HuH-7.5 (cell line): Measurements from ENCODE around the gene PAPSS2.

ENCODE experiments used
- DNase-seq: peaks from one replicate; pipeline ENCODE4 v3.0.0; 2011; ENCODE audit warnings: low spot score

Gene PAPSS2

DNA sequence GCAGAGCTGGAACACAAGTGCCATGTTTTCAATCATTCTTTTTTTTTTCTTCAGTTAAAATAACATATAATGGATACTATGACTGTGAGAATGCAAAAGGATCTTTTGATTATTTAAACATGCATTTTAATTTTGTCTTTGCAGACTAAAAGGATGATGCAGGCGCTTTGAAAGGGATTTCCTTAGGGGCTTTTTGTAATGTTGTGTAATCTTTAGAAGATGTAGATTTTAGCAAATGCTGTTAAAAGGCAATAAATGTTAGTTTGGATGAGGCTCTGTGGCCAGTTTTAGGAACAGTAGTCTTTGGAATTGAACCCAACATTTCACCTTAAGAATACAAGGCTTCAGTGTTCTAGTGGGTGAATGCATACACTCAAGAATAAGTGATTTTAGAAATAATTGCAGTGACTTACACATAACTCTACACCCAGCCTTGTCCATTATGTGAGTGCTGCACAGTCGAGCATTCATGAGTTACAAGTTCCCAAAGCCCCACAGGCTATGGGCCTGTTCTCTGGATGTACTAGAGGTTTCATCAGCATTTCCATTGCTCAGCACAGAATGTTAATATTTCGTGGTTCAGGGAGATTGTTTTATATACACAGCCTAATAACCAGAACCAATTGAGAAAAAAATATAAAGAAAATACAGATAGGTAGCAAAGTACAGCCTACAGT, 11.6 kb downstream of the PAPSS2 start:
- DNase-seq: no peak

DNA sequence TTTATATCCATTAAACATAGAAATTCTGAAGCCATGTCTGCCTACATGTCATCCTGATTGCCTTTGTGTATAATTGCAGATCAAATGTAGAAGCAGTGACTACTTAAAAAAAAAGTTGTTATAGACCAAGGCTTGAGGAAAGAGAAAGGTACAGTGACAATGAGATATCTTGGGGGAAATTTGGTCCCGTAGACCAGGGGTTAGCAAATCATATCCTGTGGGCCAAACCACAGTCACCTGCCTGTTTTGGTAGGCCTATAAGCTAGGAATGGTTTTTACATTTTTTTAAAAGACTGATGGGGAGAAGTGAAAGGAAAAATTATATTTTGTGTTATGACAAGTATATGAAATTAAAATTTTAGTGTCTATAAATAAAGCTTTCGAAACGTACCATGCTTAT, 12.9 kb downstream of the PAPSS2 start:
- DNase-seq: no peak

DNA sequence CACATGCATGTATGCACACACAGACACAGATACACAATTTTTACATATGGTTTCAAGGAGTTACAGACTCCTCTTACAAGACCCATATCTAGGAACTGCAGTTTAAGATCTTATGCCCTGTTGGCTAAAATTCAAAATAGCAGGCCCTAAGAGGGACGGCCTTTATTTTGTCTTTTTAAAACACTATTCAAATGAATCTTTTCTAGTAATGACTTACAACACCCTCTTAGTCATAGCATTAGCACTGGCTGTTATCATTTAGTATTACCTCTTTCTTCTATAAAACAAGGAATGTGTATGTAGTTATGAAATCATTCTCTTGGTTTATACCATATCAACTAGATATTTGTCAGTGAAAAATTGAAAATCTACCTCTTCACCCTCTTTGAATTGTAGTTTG, 15.3 kb downstream of the PAPSS2 start:
- DNase-seq: no peak

DNA sequence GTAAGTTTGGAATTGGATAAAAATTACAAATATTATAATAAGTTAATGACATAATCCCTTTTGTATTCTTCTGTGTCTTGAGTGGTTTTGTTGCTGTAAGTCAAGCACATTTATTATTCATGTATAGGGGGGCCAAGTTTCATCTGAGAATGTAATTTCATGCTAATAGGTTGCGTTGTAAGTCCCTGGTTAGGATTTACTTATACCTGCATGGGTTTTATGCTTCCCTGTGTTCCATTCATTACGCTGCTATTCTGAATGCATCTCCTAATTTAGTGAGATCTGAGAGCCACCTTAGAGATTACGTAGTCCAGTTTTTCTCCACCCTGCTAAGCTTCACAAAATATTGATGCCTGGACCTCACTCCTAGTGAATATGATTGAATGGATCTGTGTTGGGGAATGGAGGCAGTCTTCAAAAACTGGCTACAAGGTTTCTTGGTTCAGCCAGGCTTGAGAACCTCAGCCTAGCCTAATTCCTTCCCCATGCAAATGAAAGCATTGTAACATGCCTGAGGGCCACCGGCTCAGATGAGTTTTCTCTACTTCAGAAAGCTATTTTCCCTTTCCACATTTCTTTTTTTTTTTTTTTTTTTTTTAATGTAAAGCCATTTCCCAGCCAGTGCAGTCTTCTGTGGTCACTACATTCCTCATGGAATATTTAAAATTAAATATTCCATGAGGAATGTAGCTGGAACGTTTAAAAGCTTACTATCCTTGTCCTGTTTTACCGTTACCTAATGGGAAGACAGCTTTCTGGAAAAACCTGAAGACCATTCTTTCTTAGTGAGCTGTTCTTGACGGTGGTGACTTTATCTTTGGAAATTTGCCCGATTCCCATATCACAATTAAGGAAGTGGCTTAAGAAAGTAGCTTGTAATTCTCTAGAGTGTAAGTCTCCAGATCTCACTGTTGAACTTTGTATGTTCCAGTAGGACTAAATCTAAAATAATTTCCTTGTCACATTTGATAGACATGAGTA, 16.0 kb downstream of the PAPSS2 start:
- no peak for DNase-seq

DNA sequence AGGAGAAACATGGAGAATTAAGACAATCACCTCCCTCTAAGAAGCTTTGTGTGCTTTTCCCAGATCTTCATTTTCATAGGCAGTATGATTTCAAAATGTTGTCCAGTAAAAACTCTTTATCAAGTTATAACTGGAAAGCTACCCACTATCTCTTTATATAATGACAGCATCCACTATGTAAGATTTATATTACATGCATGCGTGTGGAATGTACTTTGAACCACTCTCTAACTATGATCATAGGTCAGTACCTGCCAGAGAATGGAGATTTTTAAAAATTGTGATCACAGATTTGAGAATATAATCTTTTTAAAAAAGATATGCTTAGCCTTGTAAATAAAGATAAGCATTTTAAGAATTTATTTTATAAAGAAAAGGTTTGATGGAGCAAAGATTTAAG, 17.9 kb downstream of the PAPSS2 start:
- DNase-seq: no peak

DNA sequence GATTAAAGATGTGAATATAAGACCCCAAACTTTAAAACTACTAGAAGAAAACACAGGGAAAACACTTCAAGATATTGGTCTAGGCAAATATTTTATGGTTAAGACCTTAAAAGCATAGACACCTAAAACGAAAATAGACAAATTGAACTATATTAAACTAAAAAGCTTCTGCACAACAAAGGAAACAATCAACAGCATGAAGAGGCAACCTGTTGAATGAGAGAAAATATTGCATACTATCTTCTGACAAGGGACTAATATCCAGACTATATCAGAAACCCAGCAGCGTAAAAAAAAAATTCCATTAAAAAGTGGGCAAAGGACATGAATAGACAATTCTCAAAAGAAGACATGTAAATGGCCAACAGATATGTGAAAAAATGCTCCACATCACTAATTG, 18.6 kb downstream of the PAPSS2 start:
- DNase-seq: no peak

DNA sequence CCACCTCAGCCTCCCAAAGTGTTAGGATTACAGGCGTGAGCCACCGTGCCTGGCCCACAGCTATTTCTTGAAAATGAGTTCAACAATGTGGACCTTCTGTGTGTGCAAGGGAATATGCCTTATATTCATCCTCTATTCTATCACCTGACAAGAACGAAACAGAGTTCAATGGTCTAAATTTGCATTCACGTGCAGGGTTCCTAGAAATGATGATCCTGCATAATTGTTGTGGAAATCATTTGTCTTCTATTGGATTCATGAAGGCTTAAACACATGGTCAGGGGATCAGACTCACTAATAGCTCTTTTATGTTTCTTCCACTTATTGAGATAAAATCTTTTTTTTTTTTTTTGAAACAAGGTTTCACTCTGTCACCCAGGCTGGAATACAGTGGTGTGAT, 23.7 kb downstream of the PAPSS2 start:
- DNase-seq: no peak

DNA sequence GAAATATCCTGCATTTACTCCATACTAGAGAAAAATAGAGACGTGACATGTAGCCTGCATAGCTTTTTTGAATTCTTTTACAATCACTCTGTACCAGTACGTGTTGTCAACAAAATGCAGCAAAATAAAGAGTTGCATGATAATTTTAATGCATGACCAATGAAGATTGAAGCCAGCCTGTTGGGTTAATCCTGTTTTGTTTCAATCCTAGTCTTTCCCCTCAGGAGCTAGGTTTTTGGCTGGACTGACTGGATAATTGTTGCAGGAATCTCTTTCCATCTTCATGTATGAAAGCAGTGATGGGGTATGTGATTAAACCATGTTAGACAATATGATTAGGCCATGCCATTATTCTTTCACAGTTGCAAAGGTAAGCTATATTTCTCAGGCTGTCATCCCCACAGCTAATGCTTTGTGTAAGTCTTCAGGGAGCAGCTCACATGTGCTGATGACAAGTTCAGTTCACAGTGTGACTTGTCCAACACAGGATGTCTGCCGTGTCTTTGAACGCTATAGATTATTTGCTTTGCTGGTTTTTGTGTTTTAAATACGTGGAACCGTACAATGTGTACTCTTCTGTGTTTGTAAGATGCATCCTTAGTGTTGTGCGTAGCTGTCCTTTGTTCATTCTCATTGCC, 24.4 kb downstream of the PAPSS2 start:
- no peak for DNase-seq

DNA sequence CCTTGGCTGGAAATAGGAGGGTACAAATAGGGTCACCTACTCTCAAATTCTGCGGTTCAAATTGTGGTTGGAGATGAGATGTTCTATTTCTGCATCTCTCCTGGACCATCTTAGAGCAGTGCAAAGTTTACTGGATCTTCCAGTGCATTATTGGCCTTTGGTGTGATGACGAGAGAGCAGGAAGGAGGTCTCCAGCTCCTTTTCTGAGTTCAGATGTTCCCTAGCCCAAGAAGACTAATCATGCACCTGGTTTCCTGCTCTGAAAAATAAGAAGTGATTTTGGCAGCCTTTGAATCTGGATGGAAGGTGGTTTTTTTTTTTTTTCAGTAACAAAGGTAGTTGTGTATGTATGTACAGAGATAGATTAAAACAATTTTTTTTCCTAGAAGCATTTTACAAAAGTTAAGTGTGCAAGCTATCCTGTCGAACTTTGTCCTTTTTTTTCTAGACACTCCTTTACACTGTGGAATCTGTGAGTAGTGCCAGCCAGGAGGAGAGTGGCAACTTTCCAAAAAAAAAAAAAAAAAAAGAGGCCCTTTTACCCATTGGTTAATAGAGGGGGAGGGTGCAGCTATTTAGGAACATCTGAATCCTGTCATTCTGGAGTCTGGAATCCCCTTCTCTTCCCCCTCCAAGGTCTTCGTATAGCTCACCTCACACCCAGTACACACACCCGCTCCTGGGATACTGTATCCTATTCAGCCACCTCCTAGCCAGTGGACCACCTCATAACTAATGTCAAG, 26.3 kb downstream of the PAPSS2 start:
- DNase-seq: no peak

DNA sequence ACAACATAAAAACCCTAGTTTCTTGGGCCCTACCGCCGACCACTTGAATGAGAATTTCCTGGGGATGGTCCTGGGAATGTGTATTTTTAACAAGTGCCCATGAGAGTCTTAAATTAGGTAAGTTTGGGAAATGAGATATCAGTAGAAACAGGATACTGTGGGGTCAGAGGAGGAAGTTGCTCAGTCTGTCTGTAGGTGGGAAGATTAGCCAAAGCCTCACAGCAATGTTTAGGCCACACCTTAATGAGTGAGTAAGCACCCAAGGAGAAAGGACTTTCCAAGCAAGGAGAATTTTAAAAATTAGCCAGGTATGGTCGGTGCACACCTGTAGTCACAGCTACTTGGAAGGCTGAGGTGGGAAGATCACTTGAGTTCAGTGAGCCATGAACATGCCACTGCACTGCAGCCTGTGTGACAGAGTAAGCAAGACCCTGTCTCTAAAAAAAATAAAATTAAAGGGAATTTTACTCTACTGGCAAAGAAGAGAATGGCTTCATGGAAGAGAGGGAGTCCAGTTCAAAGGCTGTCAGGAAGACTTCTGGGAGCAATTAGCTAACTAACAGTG, 31.9 kb downstream of the PAPSS2 start:
- DNase-seq: no peak

DNA sequence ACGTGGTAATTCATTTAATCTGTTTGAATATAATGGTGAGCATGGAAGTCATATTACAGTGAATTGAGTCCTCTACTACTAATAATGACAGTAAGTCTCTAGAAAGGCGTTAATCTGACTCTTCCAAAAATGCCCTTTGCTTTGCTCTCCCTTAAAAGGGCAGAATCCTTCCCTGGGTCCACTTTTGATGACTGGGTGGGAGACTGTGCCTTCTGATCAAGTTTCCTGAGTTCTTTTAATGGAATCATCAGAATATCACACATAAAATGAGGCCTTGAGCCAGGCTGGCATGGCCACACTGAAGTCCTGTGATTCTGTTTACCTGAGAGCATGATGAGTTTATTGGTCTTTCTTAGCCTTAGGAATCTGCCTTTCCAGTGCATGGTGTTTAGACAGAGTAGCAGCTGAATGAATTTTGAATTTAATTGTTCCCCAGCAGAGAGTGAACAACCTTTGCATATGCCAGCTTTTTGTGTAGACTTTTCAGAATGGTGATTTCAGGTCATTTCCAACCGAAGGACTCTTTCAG, 33.3 kb downstream of the PAPSS2 start:
- DNase-seq: no peak

DNA sequence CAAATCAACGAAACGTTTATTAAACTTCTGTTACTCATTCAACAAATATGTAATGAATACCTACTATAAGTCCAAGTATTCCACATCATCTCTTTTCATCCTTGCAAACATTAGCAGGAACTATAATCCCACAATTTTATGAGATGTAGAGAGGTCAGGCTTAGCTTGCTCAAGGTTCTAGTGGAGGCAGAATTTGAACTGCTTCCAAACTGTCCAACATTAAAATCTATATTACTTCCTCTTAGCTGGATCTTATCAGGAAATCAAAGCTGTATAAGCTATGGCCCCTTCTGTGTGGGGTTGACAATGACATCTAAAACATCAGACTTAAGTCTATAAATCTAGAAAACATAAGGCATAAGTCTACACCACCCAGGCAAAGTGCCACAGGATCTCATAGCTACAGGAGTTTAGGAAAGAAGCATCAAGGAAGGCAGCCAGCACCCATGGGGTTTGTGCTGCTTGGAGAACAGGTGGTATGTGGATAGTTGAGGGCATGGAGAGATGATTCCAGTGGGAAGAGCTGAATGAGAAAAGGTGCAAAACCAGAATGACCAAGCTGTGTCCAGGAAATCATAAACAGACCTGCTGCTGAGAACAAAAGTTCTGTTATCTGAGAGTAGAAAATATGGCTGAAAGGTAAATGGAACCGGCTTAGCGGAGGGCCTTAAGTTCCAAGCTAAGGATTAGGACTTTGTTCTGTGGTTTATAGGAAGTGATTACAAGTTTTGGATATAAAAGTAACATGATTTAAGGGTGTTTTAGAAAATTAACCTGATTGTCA, 34.5 kb downstream of the PAPSS2 start:
- no peak for DNase-seq

DNA sequence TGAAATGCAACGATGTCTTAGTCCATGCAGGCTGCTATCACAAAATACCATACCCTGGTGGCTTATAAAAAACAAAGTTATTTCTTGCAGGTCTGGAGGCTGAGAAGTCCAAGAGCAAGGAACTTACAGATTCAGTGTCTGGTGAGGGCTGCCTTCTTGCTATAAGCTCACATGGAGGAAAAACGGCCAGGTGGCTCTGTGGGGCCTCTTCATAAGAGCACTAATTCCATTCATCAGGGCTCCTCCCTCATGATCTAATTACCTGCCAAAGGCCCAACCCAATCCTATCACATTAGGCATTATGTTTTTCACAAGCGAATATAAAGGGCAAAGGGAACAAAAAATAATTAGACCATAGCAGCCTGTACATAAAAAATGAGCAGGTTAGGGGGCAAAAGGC, 35.4 kb downstream of the PAPSS2 start:
- DNase-seq: no peak

DNA sequence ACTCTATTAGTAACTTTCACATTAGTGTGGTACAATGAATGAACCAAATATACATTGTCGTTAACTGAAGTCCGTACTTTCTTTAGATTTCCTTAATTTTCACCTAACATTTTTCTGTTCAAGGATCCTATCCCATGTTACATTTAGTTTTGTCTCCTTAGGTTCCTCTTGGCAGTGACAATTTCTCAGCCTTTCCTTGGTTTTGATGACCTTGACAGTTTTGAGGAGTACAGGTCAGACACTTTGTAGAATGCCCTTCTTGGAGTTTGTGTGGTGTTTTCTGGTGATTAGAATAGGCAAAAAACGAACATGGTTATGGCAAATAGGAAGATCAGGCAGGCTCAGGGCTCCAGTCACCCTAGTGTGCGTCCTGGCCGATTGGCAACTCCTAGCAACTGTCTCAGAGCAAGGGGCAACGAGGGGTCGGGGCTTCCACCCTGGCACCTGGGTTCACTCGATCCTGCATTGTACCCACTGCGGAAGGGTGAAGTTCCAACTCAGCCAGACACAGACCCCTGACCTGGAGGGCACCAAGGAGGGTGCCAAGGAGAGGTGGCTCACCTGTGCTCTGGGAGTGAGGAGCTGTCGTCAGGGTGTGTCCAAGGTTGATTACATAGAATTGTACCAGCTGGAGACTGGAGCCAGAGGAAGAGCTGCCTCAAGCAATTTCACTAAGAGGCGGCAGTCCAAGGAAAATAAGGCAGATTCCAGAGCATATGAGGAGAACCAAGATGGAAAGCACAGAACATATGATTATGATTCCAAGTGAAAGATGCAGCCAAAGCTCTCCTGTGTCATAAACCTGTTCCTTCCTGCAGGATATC, 37.5 kb downstream of the PAPSS2 start:
- DNase-seq: no peak

DNA sequence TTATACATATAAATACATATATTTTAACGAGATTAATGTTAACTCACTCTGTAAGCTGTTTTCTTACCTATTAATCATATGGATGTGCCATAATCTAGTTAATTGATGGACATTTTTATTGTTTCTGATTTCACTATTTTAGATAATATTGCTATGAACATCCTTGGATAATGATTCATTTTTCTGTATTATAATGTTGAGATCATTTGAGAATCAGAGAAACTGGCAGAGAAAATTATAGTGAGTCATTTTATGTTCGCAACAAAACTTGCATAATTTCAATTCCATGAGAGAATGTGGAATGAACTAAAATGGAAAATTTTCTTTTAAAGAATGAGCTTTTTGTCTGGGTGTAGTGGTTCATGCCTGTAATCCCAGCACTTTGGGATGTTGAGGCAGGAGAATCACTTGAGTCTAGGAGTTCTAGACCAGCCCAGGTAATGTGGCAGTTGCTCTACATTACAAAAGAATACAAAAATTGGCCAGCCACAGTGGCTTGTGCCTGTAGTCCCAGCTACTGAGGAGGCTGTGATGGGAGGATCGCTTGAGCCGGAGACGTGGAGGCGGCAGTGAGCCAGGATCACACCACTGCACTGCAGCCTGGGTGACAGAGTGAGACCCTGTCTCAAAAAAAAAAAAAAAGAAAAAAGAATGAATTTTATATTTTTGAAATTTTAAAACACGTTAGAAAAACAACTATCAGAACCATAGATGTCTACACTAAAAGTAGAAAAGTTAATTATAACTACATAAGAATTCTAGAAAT, 40.5 kb downstream of the PAPSS2 start:
- no peak for DNase-seq

DNA sequence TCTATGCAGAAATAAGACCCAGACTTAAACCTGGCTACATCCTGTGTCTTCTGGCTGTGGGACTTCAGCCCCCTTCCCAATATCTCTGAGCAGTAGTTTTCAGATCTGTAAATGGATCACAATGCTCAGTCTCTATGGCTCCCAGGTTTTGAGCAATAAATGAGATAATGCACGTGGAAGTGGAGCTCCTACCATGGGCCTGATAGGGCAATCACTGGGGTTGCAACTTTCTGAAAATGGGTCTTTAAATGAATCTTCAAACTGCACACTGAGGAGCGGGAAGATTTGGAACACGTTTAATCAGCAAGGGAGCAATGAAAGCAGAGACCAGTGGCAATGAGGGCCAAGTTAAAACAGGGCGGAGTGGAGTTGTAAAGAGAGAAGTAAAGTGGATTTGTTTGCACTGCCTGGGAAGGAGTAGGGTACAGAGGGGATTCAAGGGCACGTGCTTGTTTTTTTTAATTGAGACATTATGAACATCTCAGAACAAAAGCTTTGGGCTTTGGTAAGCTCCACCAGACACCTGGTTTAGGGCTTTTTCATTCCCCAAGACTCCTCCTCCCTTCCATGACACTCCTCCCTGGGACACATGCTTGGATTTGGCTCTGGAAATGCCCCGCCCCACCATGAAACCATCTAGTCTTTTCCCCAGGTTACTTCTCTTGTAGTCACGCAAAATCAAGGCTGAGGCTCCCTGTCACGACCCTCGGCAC, 42.7 kb downstream of the PAPSS2 start:
- no peak for DNase-seq

DNA sequence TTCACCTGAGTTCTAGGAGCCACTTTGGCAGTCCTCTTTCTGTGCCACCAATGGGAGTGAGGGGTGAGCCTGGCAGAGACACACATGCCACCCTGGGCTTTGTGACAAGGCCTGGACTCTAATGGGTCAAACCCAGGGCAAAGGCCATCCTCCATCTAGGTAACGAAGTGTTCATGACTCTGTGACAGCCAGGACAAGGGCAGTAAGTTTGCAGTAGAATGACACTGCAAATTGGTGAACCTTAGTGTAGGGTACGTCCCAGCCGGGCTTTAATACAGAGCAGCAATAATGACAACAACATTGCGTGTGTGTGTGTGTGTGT, 43.3 kb downstream of the PAPSS2 start:
- no peak for DNase-seq

DNA sequence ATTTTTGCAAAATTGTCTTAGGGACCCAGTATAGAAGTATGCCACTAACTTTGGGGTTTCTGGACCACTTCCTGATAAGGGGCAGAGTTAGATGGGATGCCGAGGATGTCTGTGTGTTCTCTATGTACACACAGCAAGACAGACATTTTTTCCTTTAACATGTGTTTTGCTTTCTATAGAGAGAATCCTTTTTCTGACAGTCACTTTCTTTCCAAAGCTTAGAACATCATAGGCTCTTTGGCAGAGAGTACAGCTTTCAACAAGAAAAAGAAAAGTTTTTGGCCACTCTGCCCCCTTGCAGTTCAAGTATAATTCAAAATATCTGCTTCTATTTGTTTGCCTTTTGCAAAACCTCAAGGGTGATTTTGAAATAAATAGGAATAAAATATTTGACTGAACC, 44.1 kb downstream of the PAPSS2 start:
- DNase-seq: no peak

DNA sequence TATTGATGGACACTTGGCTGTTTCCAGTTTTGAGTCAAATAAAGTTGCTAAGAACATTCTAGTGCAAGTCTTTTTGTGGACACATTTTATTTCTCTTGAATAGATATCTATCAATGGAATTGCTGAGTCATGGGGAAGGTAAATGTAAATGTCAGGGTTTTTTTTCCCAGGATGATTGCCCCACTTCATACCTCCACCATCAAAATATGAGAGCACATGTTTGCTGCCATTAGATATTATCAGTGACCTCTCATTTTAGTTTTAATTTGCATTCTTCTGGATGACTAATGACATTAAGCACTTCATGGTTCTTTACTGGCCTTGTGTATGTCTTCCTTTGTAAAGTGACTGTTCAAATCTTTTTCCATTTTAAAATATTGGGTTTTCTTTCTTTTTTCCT, 45.7 kb downstream of the PAPSS2 start:
- DNase-seq: no peak
